ENCODE results near the gene ADAMTS12. TPM values are rescaled to one million over a fixed set of nuclear protein-coding genes. Genes with fewer than 3 reads are reported as not detected.
"Not testable (repeated sequence)": the region's sequence is repeated elsewhere in the genome, so short reads cannot be mapped to it uniquely, and the experiment has no call there.

The ADAMTS12 gene
- total RNA-seq, 4 donors from 2014 or later: 0.60 to 4.1 (median 1.3) TPM

- Histone ChIP-seq H3K4me3 (no peak overlapping the region), H3K9me3 (no peaks in the 10 kb centered on the region), H3K36me3 (no peaks in the 10 kb centered on the region), H3K4me1 (no peaks in the 10 kb centered on the region), H3K27ac (no peak overlapping the region), H3K27me3 (no peaks in the 10 kb centered on the region)
- 79% methylated on average over 3 of the region's 3 CpGs; no CpG with 5 or more reads in 1 of the 2 donors for WGBS, 2 donors (ENCODE audit: low coverage in 1 of 2)
- TF ChIP-seq POLR2AphosphoS5 (IDR thresholded peaks at IDR 0.05): no peak
- TF ChIP-seq CTCF (IDR thresholded peaks at IDR 0.05): no peak
- TF ChIP-seq POLR2A (IDR thresholded peaks at IDR 0.05): no peak
- no peak for TF ChIP-seq EP300 (IDR thresholded peaks at IDR 0.05; ENCODE audit: low read depth)
- intact Hi-C loops (cut with DNase I; ENCODE audit: low total_unique reads): no loop called here
- DNase-seq: no peak
- in situ Hi-C loops (cut with MboI; ENCODE audit: low pct_ligation_motif_present in 1 of 4, low pct_unique_long_range_greater_than_20kb in 1 of 4, low sequenced_read_pairs in 3 of 4): no loop called here
Observed at GRCh38 chr5:33557605-33558004, 334.2 kb downstream of the ADAMTS12 start.

- intact Hi-C loops (cut with DNase I; ENCODE audit: low total_unique reads): no loop called here
- TF ChIP-seq POLR2AphosphoS5 (IDR thresholded peaks at IDR 0.05) (no peak), EP300 (IDR thresholded peaks at IDR 0.05; ENCODE audit: low read depth) (no peak), POLR2A (IDR thresholded peaks at IDR 0.05) (no peak), CTCF (IDR thresholded peaks at IDR 0.05) (no peak)
- no peak overlapping the region for H3K27ac ChIP-seq
- no peaks in the 10 kb centered on the region for H3K4me1 ChIP-seq
- in situ Hi-C loops (cut with MboI; ENCODE audit: low pct_ligation_motif_present in 1 of 4, low pct_unique_long_range_greater_than_20kb in 1 of 4, low sequenced_read_pairs in 3 of 4): no loop called here
- WGBS, 2 donors (ENCODE audit: low coverage in 1 of 2): 66 to 100% methylated on average over 1 to 8 of the region's 8 CpGs
- no peak for DNase-seq
- H3K36me3 ChIP-seq: no peaks in the 10 kb centered on the region
- no peaks in the 10 kb centered on the region for H3K9me3 ChIP-seq
- no peak overlapping the region for H3K4me3 ChIP-seq
- no peaks in the 10 kb centered on the region for H3K27me3 ChIP-seq
Observed at GRCh38 chr5:33556330-33557328, 335.2 kb downstream of the ADAMTS12 start.

- H3K27me3 ChIP-seq: no peaks in the 10 kb centered on the region
- no peak overlapping the region for H3K27ac ChIP-seq
- no peak for DNase-seq
- in situ Hi-C loops (cut with MboI; ENCODE audit: low pct_ligation_motif_present in 1 of 4, low pct_unique_long_range_greater_than_20kb in 1 of 4, low sequenced_read_pairs in 3 of 4) (no loop called here), intact Hi-C loops (cut with DNase I; ENCODE audit: low total_unique reads) (no loop called here)
- H3K9me3 ChIP-seq: no peaks in the 10 kb centered on the region
- WGBS, 2 donors (ENCODE audit: low coverage in 1 of 2): 78 to 92% methylated on average over 2 to 6 of the region's 6 CpGs
- H3K4me1 ChIP-seq: no peaks in the 10 kb centered on the region
- no peaks in the 10 kb centered on the region for H3K36me3 ChIP-seq
- no peak overlapping the region for H3K4me3 ChIP-seq
- no peak for TF ChIP-seq POLR2AphosphoS5 (IDR thresholded peaks at IDR 0.05)
Observed at GRCh38 chr5:33549982-33550567, 341.7 kb downstream of the ADAMTS12 start.

GRCh38 chr5:33539790-33540189, 352.0 kb downstream of the ADAMTS12 start:
- H3K4me3 ChIP-seq; H3K27ac ChIP-seq; intact Hi-C loops (cut with DNase I; ENCODE audit: low total_unique reads); in situ Hi-C loops (cut with MboI; ENCODE audit: low pct_ligation_motif_present in 1 of 4, low pct_unique_long_range_greater_than_20kb in 1 of 4, low sequenced_read_pairs in 3 of 4); DNase-seq; H3K27me3 ChIP-seq; H3K4me1 ChIP-seq; H3K36me3 ChIP-seq; H3K9me3 ChIP-seq: not testable (repeated sequence)
- 80 to 81% methylated on average over 2 to 10 of the region's 10 CpGs for WGBS, 2 donors (ENCODE audit: low coverage in 1 of 2)

- WGBS, 2 donors (ENCODE audit: low coverage in 1 of 2): 70 to 93% methylated on average over 1 of the region's 1 CpG
- in situ Hi-C loops (cut with MboI; ENCODE audit: low pct_ligation_motif_present in 1 of 4, low pct_unique_long_range_greater_than_20kb in 1 of 4, low sequenced_read_pairs in 3 of 4): no loop called here
Observed at GRCh38 chr5:33539212-33539611, 352.6 kb downstream of the ADAMTS12 start.

More at GRCh38 chr5:33539212-33539611, 352.6 kb downstream of the ADAMTS12 start:
- H3K36me3 ChIP-seq: no peaks in the 10 kb centered on the region
- H3K27me3 ChIP-seq: no peaks in the 10 kb centered on the region
- H3K4me1 ChIP-seq: no peaks in the 10 kb centered on the region
- no peak for TF ChIP-seq CTCF (IDR thresholded peaks at IDR 0.05)
- H3K27ac ChIP-seq: no peak overlapping the region
- intact Hi-C loops (cut with DNase I; ENCODE audit: low total_unique reads): no loop called here
- no peak overlapping the region for H3K4me3 ChIP-seq
- DNase-seq: no peak
- H3K9me3 ChIP-seq: no peaks in the 10 kb centered on the region

Data from transverse colon (tissue), 4 donors.